ENCODE results near the gene ELK1.
"Not testable (repeated sequence)": the region's sequence is repeated elsewhere in the genome, so short reads cannot be mapped to it uniquely, and the experiment has no call there.

Gene ELK1

GRCh38 chrX:47650164-47651042 lies at the start of gene ELK1:
Gene ELK1, minus strand, starts transcription at chrX:47650563. Its CDS starts 9,122 bp downstream, at chrX:47641441.
- DNase-seq, result peak; percentile 58

GRCh38 chrX:47697181-47697580 lies 46.8 kb upstream of the ELK1 start:
- DNase-seq, result no peak

- no peak for DNase-seq
Measured at GRCh38 chrX:47690175-47690574, 39.8 kb upstream of the ELK1 start.

- no peak for DNase-seq
Measured at GRCh38 chrX:47687263-47687662, 36.9 kb upstream of the ELK1 start.

GRCh38 chrX:47683829-47684205 lies 33.5 kb upstream of the ELK1 start:
- DNase-seq, result no peak

GRCh38 chrX:47683184-47683828 lies 32.9 kb upstream of the ELK1 start:
- no peak for DNase-seq

- not testable (repeated sequence) for DNase-seq
Measured at GRCh38 chrX:47675959-47676859, 25.8 kb upstream of the ELK1 start.

GRCh38 chrX:47674776-47675175 lies 24.4 kb upstream of the ELK1 start:
- DNase-seq, result no peak

- not testable (repeated sequence) for DNase-seq
Measured at GRCh38 chrX:47665797-47666196, 15.4 kb upstream of the ELK1 start.

GRCh38 chrX:47664737-47665136 lies 14.4 kb upstream of the ELK1 start:
- DNase-seq, result no peak

GRCh38 chrX:47662144-47662657 lies 11.8 kb upstream of the ELK1 start:
- DNase-seq, result no peak

GRCh38 chrX:47661539-47661938 lies 11.2 kb upstream of the ELK1 start:
- DNase-seq, result no peak

GRCh38 chrX:47659421-47659726 lies 9.0 kb upstream of the ELK1 start:
- no peak for DNase-seq

- DNase-seq, result peak; percentile 68
Measured at GRCh38 chrX:47658684-47659420, 8.5 kb upstream of the ELK1 start, which contains the start of gene UXT. Gene UXT, minus strand, starts transcription at chrX:47659180. Its CDS starts 253 bp downstream, at chrX:47658927.

- no peak for DNase-seq
Measured at GRCh38 chrX:47658301-47658683, 7.9 kb upstream of the ELK1 start.

GRCh38 chrX:47651043-47651905 lies 911 bp upstream of the ELK1 start:
- no peak for DNase-seq

GRCh38 chrX:47649781-47650163 lies 591 bp downstream of the ELK1 start:
- no peak for DNase-seq

- no peak for DNase-seq
Measured at GRCh38 chrX:47649271-47649670, 1.1 kb downstream of the ELK1 start.

- DNase-seq, result no peak
Measured at GRCh38 chrX:47648376-47648775, 2.0 kb downstream of the ELK1 start.

GRCh38 chrX:47646636-47647035 lies 3.7 kb downstream of the ELK1 start:
- no peak for DNase-seq

- no peak for DNase-seq
Measured at GRCh38 chrX:47645530-47645929, 4.8 kb downstream of the ELK1 start.

All from SIG-M5 (cell line).